ENCODE results near the gene IL36RN. TPM values are rescaled to one million over a fixed set of nuclear protein-coding genes. Genes with fewer than 3 reads are reported as not detected.
A peak's percentile ranks its signal among the peaks of the same experiment; 100 is the strongest.

Gene IL36RN
- total and polyA plus RNA-seq, 2 of the 13 experiments (the other 11 are each of a cell fraction or from before 2014, with no cell fraction given): not detected

- WGBS (ENCODE audit: low lambda C conversion rate): 26% methylated on average over 2 of the region's 2 CpGs
- intact Hi-C loops (cut with micrococcal nuclease; ENCODE audit: unreplicated experiment): no loop called here
- CTCF ChIA-PET (ENCODE audit: low intra/inter-chr PET ratio, low total read pairs): no interaction called here
These were observed 34.2 kb upstream of the IL36RN start for GRCh38 chr2:113024764-113025163.

More at GRCh38 chr2:113024764-113025163, 34.2 kb upstream of the IL36RN start:
- no peak overlapping the region for H2AFZ ChIP-seq (ENCODE audit: low read length)
- no peak for ATAC-seq
- DNase-seq (ENCODE audit: low spot score): no peak
- H3K36me3 ChIP-seq (replicated peaks in 1 of 2; ENCODE audit: control insufficient read depth in 1 of 2, insufficient read depth in 2 of 2, low read length in 2 of 2): no peaks in the 10 kb centered on the region
- no peaks in the 10 kb centered on the region for H4K20me1 ChIP-seq (ENCODE audit: insufficient read depth, low read length)
- FAIRE-seq: no peak
- no peak overlapping the region for H3K27ac ChIP-seq (ENCODE audit: extremely low read length, insufficient read depth, low read length)
- peaks cover 0 to 10% of the 10 kb centered on the region in 2 experiments; a peak in 2 of 5 replicates for H3K27me3 ChIP-seq (ENCODE audit: control insufficient read depth in 1 of 2, insufficient read depth in 2 of 2, low read length in 2 of 2)
- in situ Hi-C loops (cut with HindIII; ENCODE audit: extremely low pct_ligation_motif_present, low pct_unique_long_range_greater_than_20kb): no loop called here
- BruUV-seq (replicated peaks): no TSS peak
- H3K9ac ChIP-seq (ENCODE audit: insufficient read depth, low read depth, low read length): no peak overlapping the region
- TF ChIP-seq PRDM15 (CRISPR knock-in tag; IDR thresholded peaks at IDR 0.05) (no peak), NFE2L2 (IDR thresholded peaks at IDR 0.05; ENCODE audit: low read length) (0 out of 2 replicates have a peak, but pooled peaks have one; percentile 29), MAFK (conservative IDR thresholded peaks at IDR 0.05 in 1 of 2, IDR thresholded peaks at IDR 0.05 in 1 of 2; ENCODE audit: low read length in 2 of 2) (peak in 1 of 2 experiments; percentile 24; a peak in 1 of 4 replicates)
- H3K79me2 ChIP-seq (ENCODE audit: insufficient read depth, low read length): no peaks in the 10 kb centered on the region
- no peak overlapping the region for H3K4me2 ChIP-seq (ENCODE audit: low read depth, low read length)
- POLR2A ChIA-PET: no interaction called here
- H3K4me1 ChIP-seq (ENCODE audit: insufficient read depth, low read length): no peaks in the 10 kb centered on the region
- no peak overlapping the region for H3K4me3 ChIP-seq (replicated peaks in 1 of 3; ENCODE audit: insufficient read depth in 1 of 3, low read depth in 2 of 3, low read length in 3 of 3)
- no peaks in the 10 kb centered on the region for H3K9me3 ChIP-seq (ENCODE audit: low read length)

Data from HepG2 (cell line).